CD4-positive, alpha-beta T cell treated with Interleukin-2 at 100 ng/mL for 4 hours (primary cell): ENCODE results near the gene GNAL.
"Not testable (repeated sequence)": the region's sequence is repeated elsewhere in the genome, so short reads cannot be mapped to it uniquely, and the experiment has no call there.

Experiments
- DNase-seq: peaks from one replicate; pipeline ENCODE4 v3.0.0-alpha.2; 2020; ENCODE audit warnings: low spot score

Gene GNAL

DNA sequence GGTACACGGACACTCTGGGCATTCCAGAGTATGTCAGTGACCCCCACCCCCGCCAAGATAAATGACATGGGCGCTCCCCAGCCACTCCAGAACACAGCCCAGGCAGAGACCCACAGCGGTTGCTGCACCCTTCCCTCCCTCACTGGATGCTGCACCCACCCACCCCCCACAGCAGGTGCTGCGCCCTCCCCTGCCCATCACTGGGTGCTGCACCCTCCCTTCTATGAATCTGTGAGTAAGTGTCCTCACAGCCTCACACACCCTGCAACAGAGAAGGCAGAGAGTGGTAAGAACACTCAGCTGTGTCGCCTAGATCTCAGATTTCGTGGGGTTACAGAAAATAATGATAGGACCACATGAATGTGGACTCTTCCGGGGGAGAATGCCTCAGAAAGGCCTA is 185.6 kb downstream of the GNAL start:
- DNase-seq = no peak

DNA sequence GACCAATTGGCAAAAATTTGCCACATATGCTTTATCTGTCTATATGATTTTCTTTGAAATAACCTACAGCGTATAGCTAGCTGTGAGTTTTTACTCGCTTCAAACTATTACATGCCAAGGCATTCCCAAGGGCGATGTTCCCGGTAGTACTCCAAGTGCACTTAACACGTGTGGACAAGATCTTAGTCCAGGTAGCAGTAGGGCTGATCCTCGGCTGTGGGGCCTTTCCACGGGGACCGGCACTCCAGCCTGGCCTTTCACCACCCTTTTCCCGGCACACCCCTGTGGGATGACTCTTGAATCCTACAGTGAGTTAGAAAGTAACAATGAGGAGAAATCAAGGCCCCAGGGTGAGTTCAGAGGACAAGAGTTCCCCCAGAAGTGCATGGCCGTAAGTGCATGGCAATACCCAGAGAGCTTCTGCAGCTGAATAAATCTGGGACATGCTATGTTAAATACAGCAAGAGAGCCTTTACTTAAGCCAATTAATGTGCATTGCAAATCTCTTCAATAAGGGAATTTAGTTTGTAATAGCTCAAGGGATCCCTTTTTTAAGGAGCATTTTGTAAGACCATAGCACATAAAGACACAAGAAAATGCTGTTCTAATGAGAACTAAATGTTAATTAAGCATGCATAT is 188.6 kb downstream of the GNAL start:
- DNase-seq = no peak

GRCh38 chr18:11880586-11881304 is 191.7 kb downstream of the GNAL start:
- no peak for DNase-seq

DNA sequence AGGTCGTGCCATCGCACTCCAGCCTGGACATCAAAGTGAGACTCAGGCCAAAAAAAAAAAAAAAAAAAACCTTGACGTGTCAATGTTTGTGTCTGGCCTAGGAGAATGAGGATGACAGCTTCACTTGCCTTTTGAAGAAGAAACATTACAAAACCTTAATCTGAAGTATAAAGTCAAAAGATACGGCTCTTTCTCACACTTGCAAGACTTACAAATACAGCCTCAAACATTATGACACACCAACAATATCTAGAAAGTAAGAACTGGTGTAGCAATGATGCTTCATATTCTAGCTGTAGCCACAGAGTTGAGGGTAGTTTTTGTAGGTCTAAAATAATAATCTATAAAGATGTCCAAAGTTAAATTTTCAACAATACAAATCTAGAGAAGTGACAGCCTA is 193.6 kb downstream of the GNAL start:
- DNase-seq = no peak

- no peak for DNase-seq
These were observed 194.1 kb downstream of the GNAL start for GRCh38 chr18:11883153-11883552.

- DNase-seq = no peak
These were observed 195.4 kb downstream of the GNAL start for GRCh38 chr18:11884396-11885030.

GRCh38 chr18:11885278-11885947 is 196.3 kb downstream of the GNAL start:
- no peak for DNase-seq

DNA sequence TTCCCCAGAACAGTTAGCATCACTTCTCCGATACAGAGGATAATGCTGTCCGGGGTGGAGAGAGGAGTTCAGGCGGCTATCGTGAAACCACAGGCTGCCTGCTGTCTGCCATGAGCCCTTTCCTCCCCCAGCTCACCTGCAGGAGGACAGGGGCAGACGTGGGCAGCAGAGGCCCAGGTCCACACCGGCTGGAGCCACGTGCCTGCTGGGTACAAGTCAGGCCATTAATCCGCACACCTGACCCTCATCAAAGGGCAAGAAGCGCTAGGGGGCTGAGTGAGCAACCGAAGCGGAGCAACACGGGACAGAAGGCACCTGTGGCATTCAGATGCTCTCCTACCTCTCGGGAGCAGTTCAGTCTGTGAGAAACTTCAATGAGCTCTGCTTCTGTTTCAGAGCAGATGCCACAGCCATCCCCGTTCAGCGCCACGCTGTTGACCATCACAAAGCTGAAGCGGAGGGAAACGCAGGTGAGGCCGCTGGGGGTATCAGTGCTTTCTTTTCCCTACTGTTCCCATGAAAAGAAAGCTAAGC is 197.6 kb downstream of the GNAL start:
- DNase-seq = no peak

GRCh38 chr18:11887328-11888128 is 198.5 kb downstream of the GNAL start:
- no peak for DNase-seq

DNA sequence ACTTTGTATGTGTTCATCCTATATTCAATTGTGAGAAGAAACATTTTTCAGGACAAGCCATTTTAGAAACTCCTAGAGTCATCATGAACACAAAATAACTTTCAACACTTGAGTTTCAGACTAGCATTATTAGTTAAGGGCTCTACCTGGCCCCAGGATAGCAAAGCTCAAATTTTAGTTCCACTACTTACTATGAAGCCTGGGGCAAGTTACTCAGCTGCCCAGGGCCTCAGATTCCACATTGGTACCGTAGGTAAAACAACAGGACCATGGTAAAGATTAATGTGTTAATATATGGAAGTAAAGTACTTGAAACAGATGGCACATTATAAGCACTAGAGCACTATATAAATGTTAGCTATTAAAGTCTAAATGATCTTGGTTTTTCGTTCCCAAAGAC is 199.7 kb downstream of the GNAL start:
- DNase-seq = no peak

- no peak for DNase-seq
These were observed 200.2 kb downstream of the GNAL start for GRCh38 chr18:11889284-11889683.

DNA sequence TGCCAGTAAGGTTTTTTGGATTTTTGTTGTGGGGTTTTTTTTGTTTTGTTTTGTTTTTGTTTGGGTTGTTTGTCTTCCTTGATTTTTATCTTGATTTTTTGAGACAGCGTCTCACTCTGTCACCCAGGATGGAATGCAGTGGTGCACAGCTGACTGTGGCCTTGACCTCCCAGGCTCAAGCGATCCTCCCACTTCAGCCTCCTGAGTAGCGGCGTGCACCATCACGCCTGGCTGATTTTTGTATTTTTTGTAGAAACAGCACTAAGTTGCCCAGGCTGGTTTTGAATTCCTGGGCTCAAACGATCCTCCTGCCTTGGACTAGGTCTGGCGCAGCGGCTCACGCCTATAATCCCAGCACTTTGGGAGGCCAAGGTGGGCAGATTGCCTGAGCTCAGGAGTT is 202.7 kb downstream of the GNAL start:
- DNase-seq = no peak

GRCh38 chr18:11892438-11892837 is 203.4 kb downstream of the GNAL start:
- DNase-seq = not testable (repeated sequence)

DNA sequence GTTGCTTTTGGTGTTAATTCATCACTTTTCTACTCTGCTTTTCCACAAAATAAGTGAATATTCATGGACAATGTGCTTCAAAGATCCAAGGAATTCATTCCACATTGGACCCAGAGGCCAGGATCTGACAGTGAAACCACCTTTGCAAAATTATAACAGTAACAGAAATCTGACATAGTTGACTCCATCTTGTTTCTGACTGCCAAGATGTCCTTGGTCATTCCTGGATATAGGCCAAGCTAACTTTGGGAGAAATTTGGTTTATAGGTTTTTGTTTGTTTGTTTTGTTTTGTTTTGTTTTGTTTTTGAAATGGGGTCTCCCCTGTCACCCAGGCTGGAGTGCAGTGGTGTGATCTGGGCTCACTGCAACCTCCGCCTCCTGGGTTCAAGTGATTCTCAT is 208.7 kb downstream of the GNAL start:
- no peak for DNase-seq

GRCh38 chr18:11899063-11899462 is 210.0 kb downstream of the GNAL start:
- DNase-seq = no peak

DNA sequence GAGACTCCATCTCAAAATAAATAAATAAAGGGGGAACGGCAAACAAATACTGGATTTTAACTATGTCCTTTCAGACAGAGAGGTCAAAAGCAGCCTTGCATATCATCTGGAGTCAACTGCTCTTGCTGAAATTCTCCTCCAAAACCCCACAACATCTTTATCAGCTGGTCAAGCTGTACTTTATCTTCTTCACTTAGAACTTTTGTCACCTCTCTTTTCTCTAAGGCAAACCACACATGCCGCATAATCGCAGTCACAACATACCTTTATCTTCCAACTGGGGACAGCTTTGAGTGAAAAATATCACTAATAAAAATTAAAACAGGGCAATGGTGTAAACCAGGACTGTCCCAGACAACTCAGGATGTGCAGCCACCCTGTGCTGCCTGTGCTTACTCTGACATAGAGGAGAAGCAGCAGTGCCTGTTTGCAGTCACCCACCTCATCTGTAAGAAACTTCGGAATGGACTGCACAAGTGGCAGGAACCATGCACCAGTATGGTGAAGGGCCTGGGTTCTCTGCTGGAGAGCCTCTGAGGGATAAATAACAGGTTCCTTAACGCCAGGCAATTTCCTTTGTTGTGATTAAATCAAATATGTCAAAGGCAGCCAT is 212.9 kb downstream of the GNAL start:
- DNase-seq = no peak

DNA sequence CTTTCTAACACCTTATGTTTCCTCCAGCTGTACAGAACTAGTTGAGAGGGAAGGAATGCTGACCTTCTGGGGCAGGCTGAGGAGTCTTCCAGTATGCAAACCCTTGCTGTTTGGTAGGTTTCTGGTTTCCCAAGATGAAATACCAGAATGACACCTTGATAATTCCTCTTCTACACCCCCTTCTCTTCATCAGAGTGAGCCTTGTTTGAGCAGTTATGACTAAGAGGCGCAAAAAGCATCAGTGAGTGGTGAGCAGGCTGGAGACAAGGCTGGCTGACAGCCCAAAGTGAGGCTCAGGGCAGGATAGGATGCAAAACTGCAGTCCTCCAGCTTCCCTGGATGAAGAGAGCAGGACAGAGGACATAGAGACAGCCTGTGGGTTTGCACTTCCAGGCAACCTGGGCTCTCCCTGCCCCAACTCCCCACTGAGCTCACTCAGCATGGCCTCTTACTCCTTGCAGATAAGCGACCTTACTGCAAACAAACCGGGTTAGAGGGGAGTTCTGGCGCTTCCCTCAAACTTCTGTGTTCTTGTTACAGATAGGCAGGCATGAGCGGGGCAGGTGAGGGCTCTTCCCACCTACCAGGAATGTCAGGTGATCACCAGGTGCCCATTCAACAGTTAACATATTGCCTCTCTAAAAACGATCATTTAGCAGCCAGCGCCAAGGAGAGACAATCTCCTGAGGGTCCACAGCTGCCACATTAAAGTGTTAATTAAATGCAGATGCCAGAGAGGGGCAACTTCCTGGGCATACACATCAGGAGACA is 213.6 kb downstream of the GNAL start:
- DNase-seq = no peak

GRCh38 chr18:11905613-11906012 is 216.5 kb downstream of the GNAL start:
- DNase-seq = no peak

DNA sequence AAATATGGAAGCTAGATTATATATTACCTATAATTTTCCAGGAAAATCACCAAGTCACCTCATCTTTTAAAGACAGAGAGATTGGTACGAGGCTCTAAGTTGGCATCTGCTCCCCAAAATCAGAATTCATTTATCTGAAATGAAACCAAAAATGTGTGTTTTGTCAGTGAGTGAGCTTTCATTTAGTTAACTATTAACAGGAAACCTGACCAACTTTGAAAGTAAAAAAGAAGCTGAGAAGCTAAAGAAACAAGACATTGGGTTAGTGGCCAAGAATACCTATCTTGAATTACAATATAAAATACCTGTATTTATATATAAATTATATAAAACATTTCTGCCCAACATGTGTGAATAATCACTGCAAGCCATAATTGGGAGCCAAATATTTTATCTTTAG is 217.1 kb downstream of the GNAL start:
- DNase-seq = no peak
